Sigmoid colon (tissue), 7 donors: ENCODE measurements around the gene ADAMTS6. TPM values are rescaled to one million over a fixed set of nuclear protein-coding genes. Genes with fewer than 3 reads are reported as not detected.
"Not testable (repeated sequence)": the region's sequence is repeated elsewhere in the genome, so short reads cannot be mapped to it uniquely, and the experiment has no call there.

Experiments used
- DNase-seq: peaks from one replicate; pipeline ENCODE4 v3.0.0-alpha.2; 2019
- H3K27ac ChIP-seq, 4 donors: fragments of 200-600 bp; sonication (generic); one replicate each; pipeline ENCODE4 v1.5.1; 2016 to 2019; ENCODE audit warnings: mild to moderate bottlenecking in 1 of 4
- H3K27me3 ChIP-seq, 3 donors: fragments of 200-600 bp; sonication (generic); one replicate each; pipeline ENCODE4 v1.5.1; 2019; ENCODE audit warnings: mild to moderate bottlenecking in 1 of 3
- H3K36me3 ChIP-seq, 4 donors: fragments of 200-600 bp; sonication (generic); one replicate each; pipeline ENCODE4 v1.5.1; 2016 to 2019
- H3K4me1 ChIP-seq, 4 donors: fragments of 200-600 bp; sonication (generic); one replicate each; pipeline ENCODE4 v1.5.1; 2017 to 2019
- H3K4me3 ChIP-seq, 4 donors: fragments of 200-600 bp; sonication (generic); one replicate each; pipeline ENCODE4 v1.5.1; 2017 to 2019; ENCODE audit warnings: mild to moderate bottlenecking in 2 of 4, moderate library complexity in 1 of 4
- H3K9me3 ChIP-seq, 4 donors: fragments of 200-600 bp in 3 of 4; sonication (generic) in 3 of 4; one replicate each; pipeline versions ENCODE4 v1.5.1 to v1.6.1; 2013 to 2019
- CTCF ChIP-seq, 4 experiments: fragments of 450-650 bp in 3 of 4; fragments of 200-600 bp in 1 of 4; IDR thresholded peaks; one replicate each; pipeline ENCODE4 v1.5.1; 2016 to 2019; ENCODE audit warnings: antibody characterized with exemption in 4 of 4, mild to moderate bottlenecking in 3 of 4, moderate library complexity in 2 of 4
- EP300 ChIP-seq, 4 donors: sonication (generic); formaldehyde crosslinking; IDR thresholded peaks; one replicate each; pipeline ENCODE4 v1.6.1; 2017; ENCODE audit warnings: antibody characterized with exemption in 4 of 4
- POLR2A ChIP-seq, 2 donors: fragments of 450-650 bp; IDR thresholded peaks; one replicate each; pipeline ENCODE4 v1.6.1; 2016; ENCODE audit warnings: antibody characterized with exemption in 2 of 2, mild to moderate bottlenecking in 2 of 2, moderate library complexity in 2 of 2
- POLR2AphosphoS5 ChIP-seq, 4 donors: sonication (generic); formaldehyde crosslinking; IDR thresholded peaks; one replicate each; pipeline ENCODE4 v1.6.1; 2017; ENCODE audit warnings: antibody characterized with exemption in 4 of 4
- WGBS, 2 donors: extraction: QIAGEN DNeasy Blood & Tissue Kit; methylation state at CpG; one replicate each; pipeline ENCODE4 v1.1.7; 2013; 5-methylcytosine and 5-hydroxymethylcytosine counted together
- intact Hi-C: fragments of 100-400 bp; cut with DNase I; formaldehyde crosslinking; loops from one replicate; pipeline ENCODE4 v1.15.1; 2023
- polyA plus RNA-seq, 3 donors: library from polyadenylated mRNA; stranded (reverse); fragments of 200-250 nt; gene quantifications; one replicate each; pipeline ENCODE4 v1.2.3, GENCODE V29; 2013
- total RNA-seq, 4 donors: library from RNA; depleted of rRNA; stranded (reverse); fragments of >200 nt; gene quantifications; one replicate each; pipeline ENCODE4 v1.1.0, GENCODE V29; 2016
- donor health status: healthy with polysubstance abuse.
- donor health status: Bipolar disorder and iron deficiency.
- donor health status: healthy.

ADAMTS6 gene
- total and polyA plus RNA-seq, 7 donors: 0.74 to 18.3 (median 7.1) TPM; not detected in 2

- Histone ChIP-seq H3K4me1 (peaks cover 0 to 9% (median 5%) of the 10 kb centered on the region in 4 donors), H3K27me3 (no peaks in the 10 kb centered on the region), H3K36me3 (no peaks in the 10 kb centered on the region), H3K4me3 (no peak overlapping the region), H3K27ac (no peak overlapping the region), H3K9me3 (no peaks in the 10 kb centered on the region)
- 64 to 82% methylated on average over 1 of the region's 1 CpG for WGBS, 2 donors
- no peak for TF ChIP-seq POLR2AphosphoS5 (IDR thresholded peaks at IDR 0.05)
- no peak for TF ChIP-seq EP300 (IDR thresholded peaks at IDR 0.05)
- no peak for TF ChIP-seq CTCF (IDR thresholded peaks at IDR 0.05)
- TF ChIP-seq POLR2A (IDR thresholded peaks at IDR 0.05): no peak
- intact Hi-C loops: no loop called here
- no peak for DNase-seq
Measured at GRCh38 chr5:65332591-65332990, 149.1 kb downstream of the ADAMTS6 start.

GRCh38 chr5:65329266-65329665, 152.5 kb downstream of the ADAMTS6 start:
- H3K27me3 ChIP-seq: no peaks in the 10 kb centered on the region
- intact Hi-C loops: no loop called here
- no peaks in the 10 kb centered on the region for H3K36me3 ChIP-seq
- TF ChIP-seq POLR2A (IDR thresholded peaks at IDR 0.05): no peak
- no peak for TF ChIP-seq CTCF (IDR thresholded peaks at IDR 0.05)
- TF ChIP-seq EP300 (IDR thresholded peaks at IDR 0.05): no peak
- no peak for TF ChIP-seq POLR2AphosphoS5 (IDR thresholded peaks at IDR 0.05)
- WGBS, 2 donors: 71 to 73% methylated on average over 2 of the region's 2 CpGs
- no peak overlapping the region for H3K4me3 ChIP-seq
- no peaks in the 10 kb centered on the region for H3K9me3 ChIP-seq
- H3K27ac ChIP-seq: no peak overlapping the region
- DNase-seq: no peak
- peaks cover 0 to 9% (median 5%) of the 10 kb centered on the region in 4 donors for H3K4me1 ChIP-seq

GRCh38 chr5:65327582-65327981, 154.1 kb downstream of the ADAMTS6 start:
- no peak for DNase-seq
- no peak overlapping the region for H3K27ac ChIP-seq
- 43 to 78% methylated on average over 1 of the region's 1 CpG for WGBS, 2 donors
- no peaks in the 10 kb centered on the region for H3K27me3 ChIP-seq
- peaks cover 0 to 9% (median 5%) of the 10 kb centered on the region in 4 donors for H3K4me1 ChIP-seq
- intact Hi-C loops: no loop called here
- TF ChIP-seq POLR2AphosphoS5 (IDR thresholded peaks at IDR 0.05) (no peak), EP300 (IDR thresholded peaks at IDR 0.05) (no peak), POLR2A (IDR thresholded peaks at IDR 0.05) (no peak), CTCF (IDR thresholded peaks at IDR 0.05) (no peak)
- no peak overlapping the region for H3K4me3 ChIP-seq
- H3K36me3 ChIP-seq: no peaks in the 10 kb centered on the region
- no peaks in the 10 kb centered on the region for H3K9me3 ChIP-seq

- WGBS, 2 donors: 81 to 87% methylated on average over 1 of the region's 1 CpG
- peaks cover 0 to 9% (median 5%) of the 10 kb centered on the region in 4 donors for H3K4me1 ChIP-seq
- no peak overlapping the region for H3K27ac ChIP-seq
- H3K36me3 ChIP-seq: no peaks in the 10 kb centered on the region
- no peak overlapping the region for H3K4me3 ChIP-seq
- intact Hi-C loops: no loop called here
- H3K27me3 ChIP-seq: no peaks in the 10 kb centered on the region
- H3K9me3 ChIP-seq: no peaks in the 10 kb centered on the region
- TF ChIP-seq EP300 (IDR thresholded peaks at IDR 0.05) (no peak), POLR2AphosphoS5 (IDR thresholded peaks at IDR 0.05) (no peak), CTCF (IDR thresholded peaks at IDR 0.05) (no peak), POLR2A (IDR thresholded peaks at IDR 0.05) (no peak)
- no peak for DNase-seq
Measured at GRCh38 chr5:65326922-65327321, 154.8 kb downstream of the ADAMTS6 start.

GRCh38 chr5:65324226-65324625, 157.5 kb downstream of the ADAMTS6 start:
- Histone ChIP-seq H3K4me3 (no peak overlapping the region), H3K4me1 (peaks cover 0 to 2% (median under 1%) of the 10 kb centered on the region in 4 donors), H3K9me3 (no peaks in the 10 kb centered on the region), H3K27ac (no peak overlapping the region), H3K36me3 (no peaks in the 10 kb centered on the region), H3K27me3 (no peaks in the 10 kb centered on the region)
- no peak for DNase-seq
- intact Hi-C loops: no loop called here
- no peak for TF ChIP-seq EP300 (IDR thresholded peaks at IDR 0.05)
- no peak for TF ChIP-seq POLR2AphosphoS5 (IDR thresholded peaks at IDR 0.05)
- WGBS, 2 donors: 89 to 95% methylated on average over 1 of the region's 1 CpG

- H3K36me3 ChIP-seq, intact Hi-C loops: not testable (repeated sequence)
- 92 to 99% methylated on average over 1 of the region's 1 CpG for WGBS, 2 donors
Measured at GRCh38 chr5:65320704-65321103, 161.0 kb downstream of the ADAMTS6 start.

More at GRCh38 chr5:65320704-65321103, 161.0 kb downstream of the ADAMTS6 start:
- H3K4me1 ChIP-seq, H3K27me3 ChIP-seq, H3K4me3 ChIP-seq, H3K27ac ChIP-seq, DNase-seq, H3K9me3 ChIP-seq: not testable (repeated sequence)
